ENCODE results near the gene MECP2. TPM values are rescaled to one million over a fixed set of nuclear protein-coding genes. Genes with fewer than 3 reads are reported as not detected.

The MECP2 gene
- total RNA-seq, 1 experiment from 2014 or later, result 88.9 TPM

DNA sequence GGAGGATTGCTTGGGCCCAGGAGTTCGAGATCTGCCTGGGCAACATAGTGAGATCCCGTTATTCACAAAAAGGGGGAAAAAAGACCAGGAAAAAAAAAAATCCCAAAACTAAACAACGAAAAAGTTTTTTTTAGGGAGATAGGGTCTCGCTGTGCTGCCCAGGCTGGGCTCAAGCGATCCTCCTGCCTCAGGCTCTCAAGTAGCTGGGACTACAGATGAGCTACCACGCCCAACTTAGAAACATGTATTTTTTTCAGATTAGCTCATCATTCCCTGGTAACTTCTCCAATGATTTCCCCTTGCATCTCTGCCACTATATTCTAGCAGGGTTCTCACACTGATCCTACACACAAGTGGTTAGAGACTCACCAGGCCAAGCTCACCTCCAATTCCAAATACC, 53.4 kb downstream of the MECP2 start:
- POLR2A ChIA-PET, result interaction anchor here (0.7 kb wide), 1 partner anchor 14 kb away, joined by 4 read pairs; no protein-coding TSS in a partner anchor
- H3K36me3 ChIP-seq (ENCODE audit: control insufficient read depth, insufficient read depth, low read length), result peaks cover 2% of the 10 kb centered on the region; the same call in 1 of the 2 replicates
- no peak overlapping the region for H3K4me3 ChIP-seq (ENCODE audit: low read depth in 2 of 2, low read length in 2 of 2)
- no peaks in the 10 kb centered on the region for H3K27me3 ChIP-seq (ENCODE audit: control insufficient read depth, insufficient read depth, low read length)
- no TSS peak for BruUV-seq (replicated peaks)
- CTCF ChIA-PET, result no interaction called here
- intact Hi-C loops (cut with micrococcal nuclease; ENCODE audit: unreplicated experiment), result no loop called here
- H3K9me3 ChIP-seq (ENCODE audit: control insufficient read depth, insufficient read depth, low read depth, low read length), result no peaks in the 10 kb centered on the region
- TF ChIP-seq, protein P1, sequence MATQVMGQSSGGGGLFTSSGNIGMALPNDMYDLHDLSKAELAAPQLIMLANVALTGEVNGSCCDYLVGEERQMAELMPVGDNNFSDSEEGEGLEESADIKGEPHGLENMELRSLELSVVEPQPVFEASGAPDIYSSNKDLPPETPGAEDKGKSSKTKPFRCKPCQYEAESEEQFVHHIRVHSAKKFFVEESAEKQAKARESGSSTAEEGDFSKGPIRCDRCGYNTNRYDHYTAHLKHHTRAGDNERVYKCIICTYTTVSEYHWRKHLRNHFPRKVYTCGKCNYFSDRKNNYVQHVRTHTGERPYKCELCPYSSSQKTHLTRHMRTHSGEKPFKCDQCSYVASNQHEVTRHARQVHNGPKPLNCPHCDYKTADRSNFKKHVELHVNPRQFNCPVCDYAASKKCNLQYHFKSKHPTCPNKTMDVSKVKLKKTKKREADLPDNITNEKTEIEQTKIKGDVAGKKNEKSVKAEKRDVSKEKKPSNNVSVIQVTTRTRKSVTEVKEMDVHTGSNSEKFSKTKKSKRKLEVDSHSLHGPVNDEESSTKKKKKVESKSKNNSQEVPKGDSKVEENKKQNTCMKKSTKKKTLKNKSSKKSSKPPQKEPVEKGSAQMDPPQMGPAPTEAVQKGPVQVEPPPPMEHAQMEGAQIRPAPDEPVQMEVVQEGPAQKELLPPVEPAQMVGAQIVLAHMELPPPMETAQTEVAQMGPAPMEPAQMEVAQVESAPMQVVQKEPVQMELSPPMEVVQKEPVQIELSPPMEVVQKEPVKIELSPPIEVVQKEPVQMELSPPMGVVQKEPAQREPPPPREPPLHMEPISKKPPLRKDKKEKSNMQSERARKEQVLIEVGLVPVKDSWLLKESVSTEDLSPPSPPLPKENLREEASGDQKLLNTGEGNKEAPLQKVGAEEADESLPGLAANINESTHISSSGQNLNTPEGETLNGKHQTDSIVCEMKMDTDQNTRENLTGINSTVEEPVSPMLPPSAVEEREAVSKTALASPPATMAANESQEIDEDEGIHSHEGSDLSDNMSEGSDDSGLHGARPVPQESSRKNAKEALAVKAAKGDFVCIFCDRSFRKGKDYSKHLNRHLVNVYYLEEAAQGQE (IDR thresholded peaks at IDR 0.05; ENCODE audit: insufficient read depth in 1 of 2, low read depth in 2 of 2, low read length in 1 of 2), result no peak
- TF ChIP-seq TCF7L2 (IDR thresholded peaks at IDR 0.05; ENCODE audit: low read depth, low read length), result no peak
- TF ChIP-seq POLR2AphosphoS5 (IDR thresholded peaks at IDR 0.05; ENCODE audit: low read depth, low read length), result no peak
- TF ChIP-seq, protein P2, sequence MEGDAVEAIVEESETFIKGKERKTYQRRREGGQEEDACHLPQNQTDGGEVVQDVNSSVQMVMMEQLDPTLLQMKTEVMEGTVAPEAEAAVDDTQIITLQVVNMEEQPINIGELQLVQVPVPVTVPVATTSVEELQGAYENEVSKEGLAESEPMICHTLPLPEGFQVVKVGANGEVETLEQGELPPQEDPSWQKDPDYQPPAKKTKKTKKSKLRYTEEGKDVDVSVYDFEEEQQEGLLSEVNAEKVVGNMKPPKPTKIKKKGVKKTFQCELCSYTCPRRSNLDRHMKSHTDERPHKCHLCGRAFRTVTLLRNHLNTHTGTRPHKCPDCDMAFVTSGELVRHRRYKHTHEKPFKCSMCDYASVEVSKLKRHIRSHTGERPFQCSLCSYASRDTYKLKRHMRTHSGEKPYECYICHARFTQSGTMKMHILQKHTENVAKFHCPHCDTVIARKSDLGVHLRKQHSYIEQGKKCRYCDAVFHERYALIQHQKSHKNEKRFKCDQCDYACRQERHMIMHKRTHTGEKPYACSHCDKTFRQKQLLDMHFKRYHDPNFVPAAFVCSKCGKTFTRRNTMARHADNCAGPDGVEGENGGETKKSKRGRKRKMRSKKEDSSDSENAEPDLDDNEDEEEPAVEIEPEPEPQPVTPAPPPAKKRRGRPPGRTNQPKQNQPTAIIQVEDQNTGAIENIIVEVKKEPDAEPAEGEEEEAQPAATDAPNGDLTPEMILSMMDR (IDR thresholded peaks at IDR 0.05), result no peak
- no peak for TF ChIP-seq SIN3A (IDR thresholded peaks at IDR 0.05; ENCODE audit: borderline replicate concordance, insufficient read depth, low read depth, low read length)
- H3K27ac ChIP-seq (ENCODE audit: low read length), result peak overlapping the region; percentile 24; the same call in 1 of the 2 replicates
- peaks cover 23% of the 10 kb centered on the region for H3K4me1 ChIP-seq (ENCODE audit: control insufficient read depth, insufficient read depth, low read length)
- ATAC-seq, result no peak
- DNase-seq (ENCODE audit: low read depth, low spot score), result no peak
- in situ Hi-C loops (cut with HindIII; ENCODE audit: low pct_unique_long_range_greater_than_20kb, low sequenced_read_pairs), result loop anchor here (5.0 kb wide), 1 partner anchor 78 kb away; no protein-coding TSS in a partner anchor

DNA sequence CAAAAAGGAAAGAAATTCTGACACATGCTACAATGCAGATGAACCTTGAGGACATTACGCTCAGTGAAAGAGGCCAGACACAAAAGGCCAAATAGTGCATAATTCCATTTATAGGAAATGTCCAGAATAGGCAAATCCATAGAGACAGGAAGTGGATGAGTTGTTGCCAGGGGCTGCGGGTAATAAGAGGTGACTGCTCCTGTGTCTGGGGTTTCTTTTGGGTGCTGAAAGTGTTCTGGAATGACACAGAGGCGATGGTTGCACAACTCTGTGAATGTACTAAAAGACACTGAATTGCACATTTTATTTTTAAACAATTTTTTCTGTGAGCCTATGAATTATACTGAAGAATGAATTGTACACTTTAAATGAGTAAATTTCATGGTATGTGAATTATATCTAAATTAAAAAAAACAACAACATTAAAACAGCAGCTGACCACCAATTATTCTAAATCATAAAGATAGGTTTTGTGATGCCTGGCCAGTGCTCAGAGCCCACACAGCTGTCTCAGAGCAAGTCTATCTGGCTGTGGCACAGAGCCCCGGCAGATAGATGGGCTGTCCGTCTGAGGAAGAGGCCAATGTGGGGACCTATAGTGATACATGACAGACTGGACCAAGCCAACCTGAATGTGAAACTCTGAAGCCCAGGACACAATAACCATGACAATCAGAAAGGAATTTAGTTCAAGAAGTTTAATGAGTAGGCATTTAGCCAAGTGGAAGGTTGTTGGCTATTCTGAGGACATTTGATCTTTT, 54.3 kb downstream of the MECP2 start:
- intact Hi-C loops (cut with micrococcal nuclease; ENCODE audit: unreplicated experiment), result no loop called here

More for the DNA sequence above, 54.3 kb downstream of the MECP2 start:
- ATAC-seq (no peak), DNase-seq (ENCODE audit: low read depth, low spot score) (no peak)
- BruUV-seq (replicated peaks), result no TSS peak
- H3K27ac ChIP-seq (ENCODE audit: low read length), result no peak overlapping the region
- no peaks in the 10 kb centered on the region for H3K27me3 ChIP-seq (ENCODE audit: control insufficient read depth, insufficient read depth, low read length)
- H3K36me3 ChIP-seq (ENCODE audit: control insufficient read depth, insufficient read depth, low read length), result peaks cover 2% of the 10 kb centered on the region; the same call in 1 of the 2 replicates
- in situ Hi-C loops (cut with HindIII; ENCODE audit: low pct_unique_long_range_greater_than_20kb, low sequenced_read_pairs), result loop anchor here (5.0 kb wide), 1 partner anchor 79 kb away; no protein-coding TSS in a partner anchor
- CTCF ChIA-PET, result no interaction called here
- H3K4me3 ChIP-seq (ENCODE audit: low read depth in 2 of 2, low read length in 2 of 2), result no peak overlapping the region
- TF ChIP-seq TCF7L2 (IDR thresholded peaks at IDR 0.05; ENCODE audit: low read depth, low read length) (no peak), SIN3A (IDR thresholded peaks at IDR 0.05; ENCODE audit: borderline replicate concordance, insufficient read depth, low read depth, low read length) (no peak), POLR2AphosphoS5 (IDR thresholded peaks at IDR 0.05; ENCODE audit: low read depth, low read length) (no peak)
- TF ChIP-seq, protein P2 (IDR thresholded peaks at IDR 0.05), result no peak
- TF ChIP-seq, protein P1 (IDR thresholded peaks at IDR 0.05; ENCODE audit: insufficient read depth in 1 of 2, low read depth in 2 of 2, low read length in 1 of 2), result no peak
- peaks cover 22% of the 10 kb centered on the region for H3K4me1 ChIP-seq (ENCODE audit: control insufficient read depth, insufficient read depth, low read length)
- POLR2A ChIA-PET, result no interaction called here
- no peaks in the 10 kb centered on the region for H3K9me3 ChIP-seq (ENCODE audit: control insufficient read depth, insufficient read depth, low read depth, low read length)
